Parathyroid adenoma (tissue), 2 donors: ENCODE results near the gene BTRC.
"Not testable (repeated sequence)": the region's sequence is repeated elsewhere in the genome, so short reads cannot be mapped to it uniquely, and the experiment has no call there.

Source experiments
- H2AFZ ChIP-seq: fragments of 300-600 bp; sonication (generic); one replicate; pipeline ENCODE4 v1.7.0; 2017; ENCODE audit warnings: antibody characterized with exemption, mild to moderate bottlenecking
- H3K27ac ChIP-seq: fragments of 300-600 bp; sonication (generic); one replicate; pipeline ENCODE4 v1.7.0; 2017
- H3K27me3 ChIP-seq: fragments of 300-600 bp; sonication (generic); one replicate; pipeline ENCODE4 v1.7.0; 2017; ENCODE audit warnings: low read length; ENCODE audit not compliant: control insufficient read depth, insufficient read depth
- H3K36me3 ChIP-seq: fragments of 300-600 bp; sonication (generic); one replicate; pipeline ENCODE4 v1.7.0; 2017; ENCODE audit warnings: low read length; ENCODE audit not compliant: control insufficient read depth, insufficient read depth
- H3K4me1 ChIP-seq: fragments of 300-600 bp; sonication (generic); one replicate; pipeline ENCODE4 v1.7.0; 2017; ENCODE audit warnings: control low read depth
- H3K4me2 ChIP-seq: fragments of 300-600 bp; sonication (generic); one replicate; pipeline ENCODE4 v1.7.0; 2017; ENCODE audit warnings: low read length
- H3K4me3 ChIP-seq: fragments of 300-600 bp; sonication (generic); one replicate; pipeline ENCODE4 v1.7.0; 2017; ENCODE audit warnings: low read depth, low read length
- H3K79me2 ChIP-seq: fragments of 300-600 bp; sonication (generic); one replicate; pipeline ENCODE4 v1.7.0; 2017; ENCODE audit warnings: control low read depth
- H3K9ac ChIP-seq: fragments of 300-600 bp; sonication (generic); one replicate; pipeline ENCODE4 v1.7.0; 2017; ENCODE audit warnings: mild to moderate bottlenecking
- H3K9me3 ChIP-seq: fragments of 300-600 bp; sonication (generic); one replicate; pipeline ENCODE4 v1.7.0; 2017; ENCODE audit warnings: low read length; ENCODE audit not compliant: control insufficient read depth
- TF ChIP-seq, protein P1 (sequence below): fragments of 300-600 bp; sonication (generic); IDR thresholded peaks from one replicate; pipeline ENCODE4 v1.7.0; 2017; ENCODE audit warnings: antibody characterized with exemption, mild to moderate bottlenecking
- donor health status: primary hyperparathyroidism.

Gene BTRC

DNA sequence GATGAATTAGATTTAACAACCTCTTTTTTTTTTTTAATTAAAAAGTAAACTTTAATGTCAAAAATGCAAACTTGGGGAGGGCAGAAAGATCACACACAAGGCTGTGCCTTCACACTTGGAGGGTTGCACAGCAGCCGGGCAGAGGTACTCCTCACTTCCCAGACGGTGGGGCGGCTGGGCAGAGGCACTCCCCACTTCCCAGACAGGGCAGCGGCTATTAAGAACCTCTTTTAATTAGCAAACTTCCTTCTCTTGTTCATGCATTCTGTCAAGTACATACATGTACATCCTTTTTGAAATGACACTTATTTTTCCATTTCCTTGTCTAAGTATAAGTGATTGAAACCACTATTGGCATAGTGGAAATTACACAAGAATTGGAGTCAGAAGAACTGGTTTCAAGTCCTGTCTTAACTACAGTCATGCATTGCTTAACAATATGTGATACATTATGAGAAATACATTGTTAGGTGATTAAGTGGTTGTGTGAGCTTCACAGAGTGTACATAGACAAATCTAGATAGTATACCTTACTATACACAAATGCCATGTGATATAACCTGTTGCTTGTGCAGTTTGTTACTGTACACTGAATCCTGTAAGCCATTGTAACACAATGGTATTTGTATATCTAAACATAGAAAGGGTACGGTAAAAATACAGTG is 26.5 kb downstream of the BTRC start:
- no peak overlapping the region for H3K4me3 ChIP-seq
- no peaks in the 10 kb centered on the region for H3K36me3 ChIP-seq
- no peak overlapping the region for H3K27ac ChIP-seq
- no peak overlapping the region for H3K4me2 ChIP-seq
- H3K79me2 ChIP-seq = peaks cover 22% of the 10 kb centered on the region
- H3K4me1 ChIP-seq = peaks cover 4% of the 10 kb centered on the region
- no peak overlapping the region for H3K9ac ChIP-seq
- TF ChIP-seq, protein P1, sequence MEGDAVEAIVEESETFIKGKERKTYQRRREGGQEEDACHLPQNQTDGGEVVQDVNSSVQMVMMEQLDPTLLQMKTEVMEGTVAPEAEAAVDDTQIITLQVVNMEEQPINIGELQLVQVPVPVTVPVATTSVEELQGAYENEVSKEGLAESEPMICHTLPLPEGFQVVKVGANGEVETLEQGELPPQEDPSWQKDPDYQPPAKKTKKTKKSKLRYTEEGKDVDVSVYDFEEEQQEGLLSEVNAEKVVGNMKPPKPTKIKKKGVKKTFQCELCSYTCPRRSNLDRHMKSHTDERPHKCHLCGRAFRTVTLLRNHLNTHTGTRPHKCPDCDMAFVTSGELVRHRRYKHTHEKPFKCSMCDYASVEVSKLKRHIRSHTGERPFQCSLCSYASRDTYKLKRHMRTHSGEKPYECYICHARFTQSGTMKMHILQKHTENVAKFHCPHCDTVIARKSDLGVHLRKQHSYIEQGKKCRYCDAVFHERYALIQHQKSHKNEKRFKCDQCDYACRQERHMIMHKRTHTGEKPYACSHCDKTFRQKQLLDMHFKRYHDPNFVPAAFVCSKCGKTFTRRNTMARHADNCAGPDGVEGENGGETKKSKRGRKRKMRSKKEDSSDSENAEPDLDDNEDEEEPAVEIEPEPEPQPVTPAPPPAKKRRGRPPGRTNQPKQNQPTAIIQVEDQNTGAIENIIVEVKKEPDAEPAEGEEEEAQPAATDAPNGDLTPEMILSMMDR = no peak
- H3K27me3 ChIP-seq = no peaks in the 10 kb centered on the region
- H3K9me3 ChIP-seq = no peaks in the 10 kb centered on the region
- H2AFZ ChIP-seq = no peak overlapping the region

DNA sequence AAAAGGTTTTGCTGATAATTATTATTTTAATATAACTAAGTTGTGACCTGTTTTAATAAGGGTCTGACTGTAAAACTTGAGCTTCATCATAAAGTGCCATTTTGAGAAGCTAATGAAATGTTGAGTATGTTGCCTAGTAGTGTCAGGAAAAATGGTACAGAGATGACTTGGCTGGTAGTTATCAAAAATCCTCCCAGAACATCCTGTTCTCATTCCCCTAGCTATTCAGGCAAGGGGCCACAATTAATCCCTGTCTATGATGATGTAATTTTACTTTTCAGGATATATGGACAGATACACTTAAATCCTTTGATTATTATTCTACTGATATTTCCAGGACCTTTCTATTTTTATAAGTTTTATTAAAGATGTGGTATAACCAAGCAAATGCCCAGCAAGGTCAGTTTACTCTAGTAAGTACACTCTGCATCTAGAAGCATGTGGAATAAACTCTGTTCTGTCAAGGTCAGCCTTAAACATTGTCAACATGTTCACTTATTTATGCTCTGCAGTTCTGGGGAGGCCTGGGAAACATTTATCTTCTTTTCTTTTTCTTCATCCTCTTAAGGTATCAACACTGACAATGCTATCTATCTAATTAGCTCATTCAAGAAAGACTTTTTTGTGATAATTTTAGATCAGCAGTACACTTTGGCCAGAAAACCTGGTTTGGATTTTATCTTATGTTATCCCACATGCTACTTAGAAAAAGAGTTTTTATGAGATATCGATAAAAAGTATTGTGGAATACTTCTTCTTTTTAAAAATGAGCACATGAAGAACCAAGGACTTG is 32.1 kb downstream of the BTRC start:
- Histone ChIP-seq H3K9ac (no peak overlapping the region), H3K36me3 (no peaks in the 10 kb centered on the region), H3K4me1 (peaks cover 6% of the 10 kb centered on the region), H3K27ac (no peak overlapping the region), H3K9me3 (no peaks in the 10 kb centered on the region), H3K27me3 (no peaks in the 10 kb centered on the region), H3K79me2 (peaks cover 8% of the 10 kb centered on the region), H3K4me3 (no peak overlapping the region), H2AFZ (no peak overlapping the region), H3K4me2 (no peak overlapping the region)
- TF ChIP-seq, protein P1 = no peak

DNA sequence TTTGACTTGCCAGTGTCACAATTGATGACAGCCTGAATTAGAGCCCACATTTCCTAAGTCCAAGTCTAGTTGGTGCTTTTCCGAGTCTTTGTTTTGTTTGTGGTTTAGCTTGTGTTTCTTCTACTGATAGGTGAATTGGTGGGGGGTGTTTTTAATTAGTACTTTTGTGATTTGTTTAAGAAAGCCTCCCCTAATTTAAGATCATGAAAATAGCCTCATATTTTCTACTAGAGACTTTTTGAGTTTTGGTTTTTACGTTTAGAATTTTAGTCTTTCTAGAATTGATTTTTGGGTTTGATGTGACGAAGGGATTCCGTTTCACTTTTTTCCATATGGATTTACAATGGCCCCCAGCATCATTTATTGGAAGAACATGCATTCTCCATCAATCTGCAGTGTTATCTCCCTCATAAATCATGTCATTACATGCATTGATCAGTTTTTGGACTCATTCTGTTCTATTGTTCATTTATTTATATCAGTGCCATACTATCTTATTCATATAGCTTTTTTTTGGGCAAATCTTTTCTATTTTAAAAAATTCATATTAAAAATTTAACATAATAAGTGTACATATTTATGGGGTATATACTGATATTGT is 32.8 kb downstream of the BTRC start:
- H3K4me2 ChIP-seq = no peak overlapping the region
- H3K4me1 ChIP-seq = peaks cover 6% of the 10 kb centered on the region
- H3K9ac ChIP-seq = no peak overlapping the region
- TF ChIP-seq, protein P1 = no peak
- H3K27ac ChIP-seq = no peak overlapping the region
- no peaks in the 10 kb centered on the region for H3K27me3 ChIP-seq
- no peak overlapping the region for H2AFZ ChIP-seq
- H3K9me3 ChIP-seq = no peaks in the 10 kb centered on the region
- no peak overlapping the region for H3K4me3 ChIP-seq
- H3K36me3 ChIP-seq = no peaks in the 10 kb centered on the region
- H3K79me2 ChIP-seq = peaks cover 8% of the 10 kb centered on the region

DNA sequence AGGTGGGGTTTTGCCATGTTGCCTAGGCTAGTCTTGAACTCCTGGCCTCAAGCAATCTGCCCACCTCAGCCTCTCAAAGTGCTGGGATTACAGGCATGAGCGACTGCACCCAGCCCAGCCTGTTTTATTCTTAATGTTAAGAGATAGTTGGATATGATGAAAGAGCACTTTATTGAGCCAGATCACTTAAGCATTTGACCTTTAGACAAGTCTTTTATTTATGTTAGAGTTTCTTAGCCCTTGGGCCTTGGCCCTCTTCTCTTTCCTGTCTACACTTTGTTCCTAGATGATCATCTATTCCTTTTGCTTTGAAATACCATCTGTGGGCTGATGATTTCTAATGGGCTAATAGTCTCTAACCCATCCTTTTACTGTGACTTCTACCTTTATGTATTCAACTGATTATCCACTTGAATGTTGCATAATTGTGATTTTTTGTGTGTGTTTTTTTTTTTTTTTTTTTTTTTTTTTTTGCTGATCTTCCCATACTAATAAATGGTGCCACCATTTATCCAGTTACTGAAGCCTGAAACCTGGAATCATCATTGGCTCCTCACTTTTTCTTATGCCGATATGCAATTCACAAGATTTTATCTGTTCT is 34.8 kb downstream of the BTRC start:
- H3K4me2 ChIP-seq = no peak overlapping the region
- H3K79me2 ChIP-seq = peaks cover 13% of the 10 kb centered on the region
- no peaks in the 10 kb centered on the region for H3K9me3 ChIP-seq
- no peak overlapping the region for H3K9ac ChIP-seq
- no peak overlapping the region for H3K4me3 ChIP-seq
- TF ChIP-seq, protein P1 = no peak
- H2AFZ ChIP-seq = no peak overlapping the region
- H3K27ac ChIP-seq = no peak overlapping the region
- peaks cover 14% of the 10 kb centered on the region for H3K4me1 ChIP-seq
- no peaks in the 10 kb centered on the region for H3K36me3 ChIP-seq
- no peaks in the 10 kb centered on the region for H3K27me3 ChIP-seq

DNA sequence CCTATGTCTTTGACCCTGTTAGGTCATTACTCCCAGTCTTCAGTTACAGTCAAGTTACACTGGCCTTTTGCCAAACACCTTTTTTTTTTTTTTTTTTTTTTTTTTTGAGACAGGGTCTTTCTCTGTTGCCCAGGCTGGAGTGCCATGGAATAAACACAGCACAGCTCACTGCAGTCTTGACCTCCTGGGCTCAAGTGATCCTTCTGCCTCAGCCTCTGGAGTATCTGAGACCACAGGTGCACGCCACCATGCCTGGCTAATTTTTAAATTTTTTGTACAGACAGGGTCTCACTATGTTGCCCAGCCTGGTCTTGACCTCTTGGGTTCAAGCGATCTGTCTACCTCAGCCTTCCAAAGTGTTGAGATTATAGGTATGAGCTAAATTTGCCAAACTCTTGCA is 35.6 kb downstream of the BTRC start:
- not testable (repeated sequence) for H3K4me2 ChIP-seq, H3K9ac ChIP-seq, H3K36me3 ChIP-seq, H3K9me3 ChIP-seq, H3K27me3 ChIP-seq, H2AFZ ChIP-seq, H3K27ac ChIP-seq, H3K4me3 ChIP-seq
- Histone ChIP-seq H3K4me1 (peaks cover 16% of the 10 kb centered on the region), H3K79me2 (peaks cover 13% of the 10 kb centered on the region)
